Measurements from ENCODE around the gene KCNQ1. TPM values are rescaled to one million over a fixed set of nuclear protein-coding genes. Genes with fewer than 3 reads are reported as not detected.

The KCNQ1 gene
- total and polyA plus RNA-seq, 2 of the 13 experiments (the other 11 are each of a cell fraction or from before 2014, with no cell fraction given), result 0.02 to 0.08 TPM

- TF ChIP-seq ZBTB34 (CRISPR knock-in tag; IDR thresholded peaks at IDR 0.05), result no peak
- no peak for TF ChIP-seq SNAI1 (CRISPR knock-in tag; IDR thresholded peaks at IDR 0.05; ENCODE audit: borderline replicate concordance)
- no peak for TF ChIP-seq ZBTB39 (CRISPR knock-in tag; IDR thresholded peaks at IDR 0.05)
- no peak for TF ChIP-seq HOXD1 (CRISPR knock-in tag; IDR thresholded peaks at IDR 0.05)
- TF ChIP-seq HOXA7 (CRISPR knock-in tag; IDR thresholded peaks at IDR 0.05), result no peak
- TF ChIP-seq ZNF563 (CRISPR knock-in tag; IDR thresholded peaks at IDR 0.05), result no peak
- no peak for TF ChIP-seq KMT2A (CRISPR knock-in tag; IDR thresholded peaks at IDR 0.05)
- no peak for TF ChIP-seq LCORL (IDR thresholded peaks at IDR 0.05)
- no peak for TF ChIP-seq LCORL (CRISPR knock-in tag; IDR thresholded peaks at IDR 0.05)
These were observed 383.9 kb downstream of the KCNQ1 start (continued) for GRCh38 chr11:2828585-2829330.

All from HepG2 (cell line).